GM21515 (cell line): Measurements from ENCODE around the gene PTGES2.
"Not testable (repeated sequence)": the region's sequence is repeated elsewhere in the genome, so short reads cannot be mapped to it uniquely, and the experiment has no call there.

ENCODE experiments used
- ATAC-seq: cut with Tn5 transposase; IDR thresholded peaks from one replicate; pipeline ENCODE4 v1.9.1; 2021; ENCODE audit not compliant: unreplicated experiment

Gene PTGES2

DNA sequence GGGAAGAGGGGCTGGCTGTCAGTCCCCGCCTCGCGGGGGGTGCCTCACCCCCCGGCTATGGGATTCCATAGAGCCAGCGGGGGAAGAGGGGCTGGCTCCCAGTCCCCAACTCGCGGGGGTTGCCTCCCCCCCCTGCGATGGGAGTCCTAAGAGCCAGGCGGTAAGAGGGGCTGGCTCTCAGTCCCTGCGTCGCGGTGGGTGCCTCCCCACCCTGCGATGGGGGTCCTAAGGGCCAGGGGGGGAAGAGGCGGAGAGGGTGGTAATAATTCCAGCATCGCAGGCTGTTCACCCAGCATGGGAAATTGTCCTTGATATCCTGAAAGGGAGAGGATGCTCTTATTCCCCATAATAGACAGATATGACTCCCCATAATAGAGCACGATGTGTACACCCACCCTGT, 12.1 kb upstream of the PTGES2 start:
- ATAC-seq = no peak

DNA sequence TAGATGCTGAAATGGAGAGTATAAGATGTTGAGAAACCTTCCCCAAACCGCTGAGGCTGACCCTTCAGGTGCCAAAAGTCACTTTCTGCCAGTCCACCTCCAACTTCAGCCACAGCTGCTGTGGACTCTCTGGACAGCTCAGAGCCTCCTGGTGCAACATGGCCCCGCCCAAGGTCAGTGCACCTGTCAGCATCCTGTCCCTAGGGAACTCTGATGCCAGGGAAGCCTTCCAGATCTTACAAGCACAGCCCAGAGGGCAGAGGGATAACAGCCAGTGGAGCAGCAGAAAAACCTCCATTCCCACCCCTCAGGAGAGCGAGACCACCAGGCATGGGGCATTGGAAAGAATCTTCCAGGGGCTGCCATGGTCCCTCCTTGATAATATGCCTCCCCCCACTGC, 10.5 kb upstream of the PTGES2 start:
- ATAC-seq = no peak

DNA sequence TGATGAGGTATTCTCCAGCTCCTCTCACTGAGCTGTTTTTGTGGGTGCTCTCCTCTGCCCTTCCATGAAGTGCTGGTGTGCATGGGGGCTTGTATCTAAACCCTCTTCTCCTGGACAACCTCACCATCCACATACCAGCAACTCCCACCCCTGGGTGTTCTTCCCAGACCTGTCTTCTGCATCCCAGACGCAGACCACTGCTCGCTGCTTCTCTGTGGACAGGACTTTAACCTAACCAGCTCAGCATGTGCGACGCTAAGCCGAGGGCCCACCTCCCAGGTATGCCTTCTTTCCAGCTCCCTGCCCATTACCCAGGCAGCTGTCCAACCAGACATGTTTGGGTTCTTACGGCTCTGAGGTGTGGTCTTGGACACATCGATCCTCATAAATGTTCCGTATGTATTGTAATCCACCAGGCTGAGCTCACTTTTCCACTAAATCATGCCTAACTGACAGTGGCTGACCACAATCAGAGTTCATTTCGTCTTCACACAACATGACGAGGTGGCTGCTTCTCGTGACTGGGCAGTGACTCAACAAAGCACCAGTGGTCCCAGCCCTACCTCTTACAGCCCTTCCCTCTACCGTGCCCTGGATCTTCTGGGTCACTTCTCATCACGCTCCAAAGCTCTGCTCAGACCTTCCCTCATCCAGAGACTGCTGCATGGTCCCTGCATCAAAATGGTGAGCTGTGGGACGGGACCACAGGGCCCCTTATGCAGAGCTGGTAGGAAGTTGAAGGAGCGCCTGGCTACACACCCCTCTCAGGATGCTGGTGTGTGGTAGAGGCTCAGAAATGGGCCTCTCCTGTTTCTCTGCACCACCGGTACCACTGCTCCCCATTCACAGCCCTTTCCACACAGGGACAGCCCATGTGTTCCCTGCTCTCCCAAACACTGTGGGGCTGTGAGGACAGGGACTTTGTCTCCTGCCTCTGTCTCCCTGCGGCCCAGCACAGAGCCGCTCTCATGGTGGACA, 9.6 kb upstream of the PTGES2 start:
- no peak for ATAC-seq

DNA sequence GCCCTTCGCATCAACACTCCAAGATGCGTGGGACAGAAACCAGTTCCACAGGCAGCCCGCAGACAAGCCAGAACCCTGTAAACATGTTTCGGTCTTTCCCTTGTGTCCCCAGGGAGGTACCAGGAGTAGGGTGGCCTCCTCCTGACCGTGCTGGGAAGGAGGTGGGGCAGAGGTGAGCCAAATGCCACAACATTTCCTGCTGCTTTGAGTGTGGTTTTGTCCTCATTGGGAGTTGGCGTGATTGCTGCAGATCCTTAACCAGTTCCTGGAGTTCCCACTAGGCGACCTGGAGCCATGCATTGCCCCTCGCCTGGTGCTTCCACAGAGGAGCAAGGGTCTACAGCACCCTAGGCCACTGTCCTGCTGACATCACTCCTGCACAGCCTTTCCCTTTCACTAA, 8.0 kb upstream of the PTGES2 start:
- not testable (repeated sequence) for ATAC-seq

DNA sequence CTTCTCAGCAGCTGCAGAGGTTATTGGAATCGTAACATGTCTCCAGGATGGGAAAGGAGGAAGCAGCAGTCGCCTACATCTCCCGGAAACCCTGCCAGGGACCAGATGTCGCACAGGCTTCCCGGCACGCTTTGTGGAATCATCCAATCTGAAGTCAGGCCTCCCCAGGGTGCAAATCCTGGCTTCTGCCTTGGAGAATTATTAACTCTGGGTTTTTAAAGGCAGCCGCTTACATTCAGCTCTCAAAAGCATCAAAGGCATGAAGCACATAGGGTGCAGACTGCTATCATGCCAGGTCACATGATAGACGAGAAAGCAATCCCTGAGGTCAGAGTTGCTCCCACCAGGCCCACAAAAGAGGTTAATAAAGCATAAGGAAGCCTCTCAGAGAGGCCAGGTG, 4.6 kb upstream of the PTGES2 start:
- not testable (repeated sequence) for ATAC-seq

DNA sequence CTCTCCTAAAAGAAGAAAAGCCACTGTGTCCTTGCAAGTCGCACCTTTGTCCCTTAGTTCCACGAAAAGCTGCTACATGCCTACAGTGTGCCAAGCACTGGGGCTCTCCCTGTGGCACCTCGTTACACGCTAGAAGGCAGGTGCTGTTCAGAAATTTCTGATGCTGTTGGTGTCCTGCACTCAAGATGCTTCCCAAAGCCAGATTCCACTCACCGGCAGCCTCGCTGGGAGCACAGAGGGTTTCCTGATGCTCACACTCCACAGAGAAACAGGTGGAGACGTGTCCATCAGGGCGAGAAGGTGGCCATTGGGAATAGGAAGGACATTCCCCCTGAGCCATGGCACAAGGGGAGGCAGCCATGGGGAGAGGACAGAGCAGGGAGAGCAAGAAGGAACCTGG, 3.8 kb upstream of the PTGES2 start:
- ATAC-seq = not testable (repeated sequence)

DNA sequence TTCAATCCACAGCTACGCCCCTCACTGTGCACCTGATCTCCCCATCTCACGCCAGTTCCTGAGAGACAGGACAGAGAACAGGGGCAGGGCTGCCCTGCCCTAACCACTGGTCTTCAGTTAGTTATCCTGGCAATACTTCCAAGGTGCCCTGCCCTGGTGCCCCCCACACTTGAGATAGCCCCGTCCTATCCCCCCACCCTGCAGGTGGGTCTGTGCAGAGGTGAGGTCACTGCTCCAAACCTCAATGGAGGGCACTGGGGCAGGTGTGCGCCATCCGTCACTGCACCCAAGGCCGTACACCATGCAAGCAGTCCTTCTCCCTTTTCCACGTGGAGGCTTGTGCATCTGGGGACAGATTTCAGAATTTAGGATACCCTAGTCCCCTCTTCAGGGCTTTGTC, 3.1 kb upstream of the PTGES2 start:
- ATAC-seq = not testable (repeated sequence)

DNA sequence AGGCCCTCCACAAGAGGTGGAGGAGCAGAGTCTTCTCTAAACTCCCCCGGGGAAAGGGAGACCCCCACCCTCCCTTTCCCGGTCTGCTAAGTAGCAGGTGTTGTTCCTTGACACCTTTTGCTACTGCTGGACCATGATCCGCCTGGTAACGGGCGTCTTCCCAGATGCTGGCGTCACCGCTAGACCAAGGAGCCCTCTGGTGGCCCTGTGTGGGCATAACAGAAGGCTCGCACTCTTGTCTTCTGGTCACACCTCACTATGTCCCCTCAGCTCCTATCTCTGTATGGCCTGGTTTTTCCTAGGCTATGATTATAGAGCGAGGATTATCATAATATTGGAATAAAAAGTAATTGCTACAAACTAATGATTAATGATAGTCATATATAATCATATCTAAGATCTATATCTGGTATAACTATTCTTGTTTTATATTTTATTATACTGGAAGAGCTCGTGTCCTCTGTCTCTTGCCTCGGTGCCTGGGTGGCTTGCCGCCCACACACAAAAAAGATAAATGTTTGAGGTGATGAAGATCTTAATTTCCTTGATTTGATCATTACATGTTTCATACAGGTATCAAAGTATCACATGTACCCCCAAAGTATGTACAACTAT, 2.6 kb upstream of the PTGES2 start:
- ATAC-seq = not testable (repeated sequence)

DNA sequence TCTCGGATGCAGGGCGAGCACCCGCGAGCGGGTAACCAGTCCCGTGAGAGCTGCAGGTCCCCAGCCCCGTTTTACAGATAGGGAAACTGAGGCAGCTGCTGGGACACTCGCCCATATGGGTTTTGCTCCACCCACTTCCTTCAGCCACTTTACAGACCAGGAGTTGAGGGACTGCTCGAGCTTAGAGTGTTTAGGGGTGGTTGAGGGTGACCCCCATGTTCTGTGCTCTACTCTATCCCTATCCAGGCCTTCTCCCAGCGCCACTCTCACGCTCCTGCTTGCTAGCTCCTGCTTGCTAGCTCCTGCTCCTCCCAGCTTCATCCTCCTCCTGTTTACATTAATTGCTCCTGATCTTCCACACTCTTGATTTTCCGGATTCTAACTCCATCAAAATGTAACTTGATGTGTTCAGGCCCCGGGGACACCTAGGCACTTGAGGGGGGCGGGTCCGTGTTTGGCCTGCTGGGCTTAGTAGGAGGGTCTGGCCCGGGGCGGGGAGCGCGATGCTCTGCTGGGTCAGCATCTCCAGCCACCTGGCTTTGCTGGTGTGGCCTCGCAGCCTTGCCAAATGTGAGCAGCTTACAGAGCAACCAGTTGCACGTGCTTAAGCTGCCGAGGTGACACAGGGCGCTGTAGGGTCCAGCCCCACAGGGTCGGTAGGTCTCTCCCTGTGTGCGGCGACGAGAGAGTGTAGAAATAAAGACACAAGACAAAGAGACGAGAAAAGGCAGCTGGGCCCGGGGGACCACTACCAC, 1.5 kb upstream of the PTGES2 start:
- no peak for ATAC-seq

DNA sequence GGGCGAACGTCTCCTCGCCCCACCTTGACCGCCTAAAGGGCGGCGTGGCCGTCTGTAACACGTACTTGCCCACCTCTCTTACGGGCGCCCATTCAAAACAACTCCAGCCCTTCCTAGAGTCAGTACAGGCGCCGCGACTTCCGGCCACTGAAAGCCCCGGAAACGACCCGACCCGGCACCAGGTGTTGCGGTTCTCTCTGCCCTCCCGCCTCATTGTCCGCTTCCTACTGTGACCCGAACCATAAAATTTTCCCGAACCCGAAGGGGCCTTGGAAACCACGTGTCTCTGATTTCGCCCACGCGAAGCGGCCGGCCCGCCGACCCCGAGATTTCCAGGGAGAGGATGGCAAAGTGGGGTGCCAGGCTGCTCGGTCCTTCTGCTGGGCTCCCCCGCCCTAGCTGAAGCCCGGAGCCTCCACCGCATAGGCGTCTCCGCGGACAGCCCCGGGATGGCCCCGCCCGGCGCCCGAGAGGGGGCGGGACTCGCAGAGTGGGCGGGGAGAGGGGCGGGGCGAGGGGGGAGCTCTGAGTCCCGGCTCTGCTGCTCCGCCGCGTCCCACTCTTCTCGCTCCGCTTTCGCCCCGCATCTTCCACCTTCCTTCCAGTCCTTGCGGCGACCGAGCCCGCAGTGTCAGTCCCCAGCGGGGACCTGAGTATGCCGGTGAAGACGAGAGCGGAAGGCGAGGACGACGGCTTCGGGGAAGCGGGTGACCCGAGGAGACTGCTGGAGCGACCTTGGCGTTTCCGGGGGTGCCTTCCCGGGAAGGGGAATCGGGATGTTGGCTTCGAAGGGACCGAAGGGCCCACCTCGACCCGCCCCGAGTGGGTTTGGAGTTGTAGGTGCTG, 684 bp upstream of the PTGES2 start:
- peak; percentile 57 for ATAC-seq

DNA sequence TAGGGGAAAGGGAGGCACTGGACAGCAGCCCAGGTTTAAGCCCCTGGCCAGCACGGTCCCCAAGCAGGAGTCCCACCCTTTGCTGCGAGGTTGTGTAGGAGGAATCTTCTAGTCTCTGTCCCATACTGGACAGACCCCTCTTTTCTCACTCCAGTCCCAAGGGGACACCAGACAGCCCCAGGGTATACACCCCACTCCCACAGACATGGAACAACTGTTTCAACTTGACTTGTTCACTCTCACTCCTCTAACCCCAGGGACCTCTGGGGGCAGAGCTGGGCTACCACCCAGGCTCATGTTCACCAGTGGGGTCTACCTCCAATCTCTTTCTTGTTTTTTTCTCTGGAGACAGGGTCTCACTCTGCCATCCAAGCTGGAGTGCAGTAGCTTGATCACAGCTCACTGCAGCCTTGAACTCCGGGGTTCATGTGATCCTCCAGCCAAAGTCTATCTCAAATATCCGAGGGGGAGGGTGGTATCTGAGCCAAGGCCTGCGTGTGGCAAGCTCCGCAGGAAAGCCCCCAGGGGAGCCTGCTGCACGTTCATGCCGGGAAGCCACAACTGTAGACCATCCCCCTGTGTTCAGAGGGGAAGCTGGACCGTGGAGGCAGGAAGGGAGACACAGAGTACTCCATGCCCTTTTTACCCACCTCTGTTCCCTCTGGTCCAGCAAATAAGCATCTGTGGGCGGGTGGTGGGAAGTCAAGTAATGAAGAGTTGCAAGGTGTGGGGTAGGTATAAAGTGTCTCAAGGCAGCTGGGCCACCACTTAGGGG, 1.8 kb downstream of the PTGES2 start:
- ATAC-seq = no peak

DNA sequence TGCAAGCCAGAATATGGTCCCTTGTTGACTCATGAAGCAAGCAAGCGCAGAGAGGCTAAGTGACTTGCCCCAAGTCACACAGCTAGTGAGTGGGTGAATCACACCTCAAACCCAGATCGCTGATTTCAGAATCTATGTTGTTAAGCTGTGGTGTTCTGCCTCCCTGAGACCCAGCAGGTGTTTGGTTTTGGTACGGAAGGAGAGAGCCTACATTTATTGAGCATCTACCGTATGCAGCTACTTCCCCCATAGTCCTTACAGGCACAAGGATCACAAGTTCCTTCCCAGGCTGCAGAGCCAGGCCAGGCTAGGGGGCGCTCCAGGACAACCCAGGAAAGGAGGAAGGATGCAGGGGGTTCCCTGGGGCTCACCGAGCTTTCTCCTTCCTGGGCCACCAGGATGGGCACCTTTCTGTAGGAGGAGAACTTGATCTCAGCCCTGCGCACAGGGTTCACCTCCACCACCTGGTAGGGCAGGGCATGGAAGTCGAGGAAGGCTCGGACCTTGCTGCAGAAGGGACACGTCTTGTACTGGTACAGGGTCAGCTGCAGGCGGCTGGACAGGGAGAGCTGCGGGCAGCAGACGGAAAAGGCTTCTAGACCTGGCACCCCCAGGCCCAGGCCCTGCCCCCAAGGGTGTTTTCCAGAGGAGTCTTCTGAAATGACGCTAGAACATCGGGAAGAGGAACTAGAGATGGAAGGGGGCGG, 2.5 kb downstream of the PTGES2 start:
- no peak for ATAC-seq

DNA sequence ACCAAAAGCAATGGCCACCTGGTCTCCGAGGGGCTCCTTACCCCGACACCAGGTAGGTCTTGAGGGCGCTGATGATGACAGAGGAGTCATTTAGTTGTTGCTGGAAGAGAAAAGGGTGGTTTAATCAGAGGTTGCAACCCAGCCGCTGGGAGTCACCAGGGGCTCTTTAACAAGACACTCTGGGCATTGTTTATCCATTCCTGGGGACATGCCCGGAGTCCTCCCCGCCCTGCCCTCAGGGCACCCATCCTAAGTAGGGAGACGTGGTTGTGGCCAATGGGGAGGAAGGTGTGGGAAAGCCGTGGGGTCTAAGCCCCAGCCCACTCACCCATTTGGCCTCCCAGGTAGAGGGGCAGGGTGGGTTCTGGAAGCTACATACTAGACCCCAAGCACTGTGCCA, 3.1 kb downstream of the PTGES2 start:
- no peak for ATAC-seq

DNA sequence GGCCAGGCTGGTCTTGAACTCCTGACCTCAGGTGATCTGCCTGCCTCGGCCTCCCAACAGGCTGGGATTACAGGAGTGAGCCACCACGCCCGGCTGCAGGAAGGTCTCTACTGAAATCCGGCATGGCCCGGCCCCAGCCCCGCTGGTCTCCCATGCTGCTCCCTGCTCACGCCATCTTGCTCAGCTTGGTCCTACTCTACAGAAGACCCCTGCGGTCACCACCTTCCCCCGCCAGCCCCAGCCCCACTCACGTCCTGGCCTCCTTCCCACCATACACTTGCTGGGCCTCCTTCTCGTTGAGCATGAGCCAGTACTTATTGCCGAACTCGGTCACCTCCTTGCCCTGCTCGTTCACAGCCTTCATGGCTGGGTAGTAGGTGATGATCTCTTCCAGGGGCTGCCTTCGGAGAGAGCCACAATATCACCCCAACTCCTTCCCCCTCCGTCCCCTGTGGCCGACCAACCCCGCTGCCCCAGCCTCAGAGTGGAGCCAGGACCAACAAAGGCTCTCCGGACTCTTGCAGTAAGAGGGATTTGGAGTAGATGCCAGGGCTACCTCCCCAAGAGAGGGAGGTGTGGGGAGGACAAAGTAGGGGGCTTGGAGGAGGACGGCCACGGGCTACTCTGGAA, 4.0 kb downstream of the PTGES2 start:
- no peak for ATAC-seq

DNA sequence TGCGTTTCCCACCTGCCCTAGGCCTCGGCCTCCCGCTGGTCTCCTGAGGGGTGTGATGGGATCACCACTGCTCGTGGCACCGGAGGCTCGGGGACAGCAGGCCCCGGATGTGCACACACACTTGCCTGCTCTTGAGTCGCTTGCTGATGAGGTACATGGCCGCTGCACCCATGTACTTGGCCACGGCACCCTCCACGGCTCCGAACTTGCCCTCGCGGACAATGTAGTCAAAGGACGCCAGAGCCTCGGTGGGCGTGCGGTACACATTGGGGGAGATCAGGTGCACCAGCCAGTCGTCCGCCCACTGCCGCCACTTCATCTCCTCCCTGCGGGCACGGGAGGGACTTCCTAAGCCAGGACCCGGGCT, 4.7 kb downstream of the PTGES2 start:
- no peak for ATAC-seq

DNA sequence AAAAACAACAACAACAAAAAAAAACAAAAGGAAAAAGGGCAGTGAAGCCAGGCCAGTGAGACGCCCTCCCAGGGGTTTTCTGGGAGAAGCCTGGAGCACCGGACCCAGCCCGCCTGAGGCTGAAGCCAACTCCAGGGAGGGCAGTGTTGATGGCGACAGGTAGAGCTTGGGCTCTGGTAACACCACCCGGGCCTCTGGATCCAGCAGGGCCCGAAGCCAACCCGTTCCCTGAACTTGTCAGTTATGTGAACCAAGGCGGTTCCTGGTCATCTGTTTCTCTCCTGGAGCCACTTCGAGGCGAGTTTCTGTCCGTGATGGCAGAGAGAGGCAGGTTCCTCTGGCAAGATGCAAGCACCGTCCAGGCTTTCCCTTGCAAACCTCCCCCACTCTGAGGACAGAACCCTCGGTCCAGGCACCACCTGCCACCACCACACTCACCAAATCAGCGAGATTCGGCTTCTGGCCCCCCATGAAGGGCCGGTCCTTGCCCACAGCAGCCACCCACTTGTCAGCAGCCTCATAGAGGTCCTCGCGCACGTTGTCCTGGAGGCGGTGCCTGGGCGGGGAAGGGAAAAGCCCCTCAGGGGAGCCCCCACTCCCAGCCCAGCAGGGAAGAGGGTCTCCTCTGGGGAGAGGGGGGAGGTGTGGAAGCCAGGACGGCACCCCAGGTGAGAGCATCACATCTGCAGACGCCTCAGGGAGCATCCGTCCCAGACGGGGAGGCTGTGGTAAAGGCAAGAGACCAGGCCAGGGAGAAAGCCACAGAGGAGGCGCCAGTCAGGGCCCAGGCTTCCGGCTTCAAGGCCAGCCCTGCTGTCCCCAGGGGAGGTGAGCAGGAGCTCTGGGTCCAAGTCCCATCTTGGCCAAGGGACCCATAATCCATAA, 5.4 kb downstream of the PTGES2 start:
- no peak for ATAC-seq

DNA sequence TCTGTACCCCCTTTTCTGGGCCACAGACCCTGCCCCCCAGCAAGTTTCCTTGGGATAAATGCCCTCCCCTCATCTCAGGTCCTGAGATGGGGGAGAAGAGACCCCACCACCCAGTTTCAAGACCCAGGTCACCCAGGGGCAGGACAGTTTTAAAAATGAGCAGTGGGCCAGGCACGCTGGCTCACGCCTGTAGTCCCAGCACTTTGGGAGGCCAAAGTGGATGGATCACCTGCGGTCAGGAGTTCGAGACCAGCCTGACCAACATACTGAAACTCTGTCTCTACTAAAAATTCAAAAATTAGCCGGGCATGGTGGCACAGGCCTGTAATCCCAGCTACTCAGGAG, 6.1 kb downstream of the PTGES2 start:
- no peak for ATAC-seq
